ENCODE data around the gene CDC42BPA. TPM values are rescaled to one million over a fixed set of nuclear protein-coding genes. Genes with fewer than 3 reads are reported as not detected.
"Not testable (repeated sequence)": the region's sequence is repeated elsewhere in the genome, so short reads cannot be mapped to it uniquely, and the experiment has no call there.

The CDC42BPA gene
- total RNA-seq, 1 donor from 2014 or later = 40.3 TPM

DNA sequence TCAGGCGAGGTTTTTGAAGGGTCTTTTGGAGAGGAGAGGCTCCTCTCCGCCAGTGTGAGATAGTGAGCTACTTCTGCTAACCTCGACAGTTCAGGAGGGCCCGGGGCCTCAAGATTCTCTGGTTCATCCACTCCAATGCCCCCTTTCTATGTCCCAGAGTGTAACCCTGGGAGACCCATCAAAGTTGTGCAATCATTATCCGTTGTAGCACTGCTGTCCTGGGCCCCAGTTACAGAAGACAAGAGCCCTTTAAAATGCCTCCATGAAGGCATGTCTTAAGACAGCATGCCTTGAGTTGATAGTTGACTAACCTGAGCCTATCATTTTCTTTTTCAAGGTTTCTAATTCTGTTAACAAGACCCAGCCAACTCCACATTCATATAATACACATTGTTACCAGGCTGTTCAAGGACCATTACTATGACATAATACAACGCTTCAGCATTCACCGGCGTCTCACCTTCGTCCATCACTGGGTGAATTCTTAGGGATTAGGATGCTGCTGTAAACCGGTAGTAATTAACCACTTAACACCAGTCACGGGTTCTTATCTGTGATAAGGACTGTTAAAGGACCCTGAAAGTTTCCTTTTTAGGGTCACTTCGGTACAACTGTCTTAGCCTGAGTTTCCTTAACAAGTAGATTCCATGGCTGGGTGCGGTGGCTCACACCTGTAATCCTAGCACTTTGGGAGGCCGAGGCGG lies 37.4 kb upstream of the CDC42BPA start:
- TF ChIP-seq, protein P1, sequence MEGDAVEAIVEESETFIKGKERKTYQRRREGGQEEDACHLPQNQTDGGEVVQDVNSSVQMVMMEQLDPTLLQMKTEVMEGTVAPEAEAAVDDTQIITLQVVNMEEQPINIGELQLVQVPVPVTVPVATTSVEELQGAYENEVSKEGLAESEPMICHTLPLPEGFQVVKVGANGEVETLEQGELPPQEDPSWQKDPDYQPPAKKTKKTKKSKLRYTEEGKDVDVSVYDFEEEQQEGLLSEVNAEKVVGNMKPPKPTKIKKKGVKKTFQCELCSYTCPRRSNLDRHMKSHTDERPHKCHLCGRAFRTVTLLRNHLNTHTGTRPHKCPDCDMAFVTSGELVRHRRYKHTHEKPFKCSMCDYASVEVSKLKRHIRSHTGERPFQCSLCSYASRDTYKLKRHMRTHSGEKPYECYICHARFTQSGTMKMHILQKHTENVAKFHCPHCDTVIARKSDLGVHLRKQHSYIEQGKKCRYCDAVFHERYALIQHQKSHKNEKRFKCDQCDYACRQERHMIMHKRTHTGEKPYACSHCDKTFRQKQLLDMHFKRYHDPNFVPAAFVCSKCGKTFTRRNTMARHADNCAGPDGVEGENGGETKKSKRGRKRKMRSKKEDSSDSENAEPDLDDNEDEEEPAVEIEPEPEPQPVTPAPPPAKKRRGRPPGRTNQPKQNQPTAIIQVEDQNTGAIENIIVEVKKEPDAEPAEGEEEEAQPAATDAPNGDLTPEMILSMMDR (IDR thresholded peaks at IDR 0.05) = no peak
- H3K27ac ChIP-seq = no peak overlapping the region
- ATAC-seq (no peak), DNase-seq (no peak)
- H3K4me1 ChIP-seq = peaks cover 29% of the 10 kb centered on the region
- no peaks in the 10 kb centered on the region for H3K9me3 ChIP-seq
- no peak overlapping the region for H3K4me3 ChIP-seq
- H3K36me3 ChIP-seq = no peaks in the 10 kb centered on the region
- intact Hi-C loops (cut with DNase I) = no loop called here
- no peaks in the 10 kb centered on the region for H3K27me3 ChIP-seq (ENCODE audit: low read depth)

DNA sequence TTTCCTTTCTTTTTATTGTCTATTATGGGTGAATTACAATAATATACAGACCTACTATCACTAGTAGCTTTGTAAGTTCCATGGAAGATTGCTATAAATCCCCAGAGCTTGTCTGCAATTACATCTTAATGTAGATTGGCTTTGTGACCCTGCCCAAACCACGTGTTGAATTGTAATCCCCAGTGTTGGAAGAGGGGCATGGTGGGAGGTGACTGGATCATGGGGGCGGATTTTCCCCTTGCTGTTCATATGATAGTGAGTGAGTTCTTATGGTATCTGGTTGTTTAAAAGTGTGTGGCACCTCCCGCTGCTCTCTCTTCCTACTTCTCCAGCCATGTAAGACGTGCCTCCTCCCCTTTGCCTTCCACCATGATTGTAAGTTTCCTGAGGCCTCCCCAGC lies 34.9 kb upstream of the CDC42BPA start:
- DNase-seq (no peak), ATAC-seq (no peak)
- Histone ChIP-seq H3K9me3 (no peaks in the 10 kb centered on the region), H3K4me1 (peaks cover 27% of the 10 kb centered on the region), H3K36me3 (no peaks in the 10 kb centered on the region), H3K27me3 (ENCODE audit: low read depth) (no peaks in the 10 kb centered on the region), H3K4me3 (no peak overlapping the region), H3K27ac (no peak overlapping the region)
- TF ChIP-seq, protein P1 (IDR thresholded peaks at IDR 0.05) = no peak
- intact Hi-C loops (cut with DNase I) = no loop called here

DNA sequence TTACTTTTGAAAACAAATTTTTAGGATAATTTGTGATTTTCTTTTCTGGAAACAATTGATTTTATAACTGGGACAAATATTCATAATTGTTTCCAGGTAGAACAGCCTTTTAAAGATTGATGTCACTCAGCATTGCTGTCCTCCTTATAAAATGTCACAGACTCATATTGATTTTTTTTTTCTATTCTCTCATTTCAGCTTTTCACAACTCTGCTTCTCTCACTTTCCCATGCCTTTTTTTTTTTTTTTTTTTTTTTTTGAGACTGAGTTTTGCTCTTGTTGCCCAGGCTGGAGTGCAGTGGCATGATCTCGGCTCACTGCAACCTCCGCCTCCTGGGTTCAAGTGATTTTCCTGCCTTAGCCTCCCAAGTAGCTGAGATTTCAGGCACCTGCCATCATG lies 33.9 kb upstream of the CDC42BPA start:
- H3K4me3 ChIP-seq; H3K27me3 ChIP-seq (ENCODE audit: low read depth); H3K27ac ChIP-seq; DNase-seq; H3K9me3 ChIP-seq; H3K36me3 ChIP-seq; intact Hi-C loops (cut with DNase I); ATAC-seq: not testable (repeated sequence)
- peaks cover 19% of the 10 kb centered on the region for H3K4me1 ChIP-seq

DNA sequence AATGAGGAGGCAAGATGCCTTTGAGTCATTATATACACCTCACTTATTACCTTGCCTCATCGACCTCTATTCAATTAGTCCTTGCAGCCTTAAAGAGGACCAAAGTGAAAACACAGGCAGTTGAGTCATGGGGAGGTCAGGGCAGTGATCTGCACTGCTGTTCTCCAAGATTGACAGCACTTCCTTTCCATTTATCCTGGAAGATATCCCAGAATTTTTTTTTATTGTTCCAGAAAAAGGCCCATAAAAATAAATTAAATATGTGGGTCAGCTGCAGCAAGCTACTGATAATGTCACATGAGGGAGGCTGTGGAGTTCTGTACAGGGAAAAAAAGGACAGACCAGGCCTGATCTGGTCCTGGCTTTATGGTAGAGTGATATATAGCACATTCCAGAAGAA lies 33.2 kb upstream of the CDC42BPA start:
- peaks cover 12% of the 10 kb centered on the region for H3K4me1 ChIP-seq
- H3K27me3 ChIP-seq (ENCODE audit: low read depth) = no peaks in the 10 kb centered on the region
- intact Hi-C loops (cut with DNase I) = no loop called here
- no peaks in the 10 kb centered on the region for H3K9me3 ChIP-seq
- H3K36me3 ChIP-seq = no peaks in the 10 kb centered on the region
- TF ChIP-seq, protein P1 (IDR thresholded peaks at IDR 0.05) = no peak
- DNase-seq (no peak), ATAC-seq (no peak)
- H3K4me3 ChIP-seq = no peak overlapping the region
- no peak overlapping the region for H3K27ac ChIP-seq

DNA sequence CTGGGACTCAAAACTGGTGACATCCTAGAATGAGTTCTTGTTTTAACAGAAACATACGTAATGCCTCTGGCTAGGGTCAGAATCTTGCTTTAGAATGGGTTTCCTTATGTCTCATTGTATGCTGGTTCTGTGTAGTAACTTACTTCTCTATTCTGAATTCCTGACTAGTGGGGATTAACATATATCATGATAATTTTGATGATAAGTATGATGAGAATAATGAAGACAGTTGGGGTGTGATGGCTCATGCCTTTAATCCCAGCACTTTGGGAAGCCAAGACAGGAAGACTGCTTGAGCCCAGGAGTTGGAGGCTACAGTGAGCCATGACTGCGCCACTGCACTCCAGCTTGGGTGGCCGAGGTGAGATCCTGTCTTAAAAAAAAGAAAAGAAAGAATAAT lies 31.7 kb upstream of the CDC42BPA start:
- no peaks in the 10 kb centered on the region for H3K36me3 ChIP-seq
- no peak overlapping the region for H3K4me3 ChIP-seq
- H3K4me1 ChIP-seq = peaks cover 12% of the 10 kb centered on the region
- TF ChIP-seq, protein P1 (IDR thresholded peaks at IDR 0.05) = no peak
- H3K27ac ChIP-seq = no peak overlapping the region
- ATAC-seq (no peak), DNase-seq (no peak)
- no peaks in the 10 kb centered on the region for H3K27me3 ChIP-seq (ENCODE audit: low read depth)
- intact Hi-C loops (cut with DNase I) = no loop called here
- H3K9me3 ChIP-seq = no peaks in the 10 kb centered on the region

DNA sequence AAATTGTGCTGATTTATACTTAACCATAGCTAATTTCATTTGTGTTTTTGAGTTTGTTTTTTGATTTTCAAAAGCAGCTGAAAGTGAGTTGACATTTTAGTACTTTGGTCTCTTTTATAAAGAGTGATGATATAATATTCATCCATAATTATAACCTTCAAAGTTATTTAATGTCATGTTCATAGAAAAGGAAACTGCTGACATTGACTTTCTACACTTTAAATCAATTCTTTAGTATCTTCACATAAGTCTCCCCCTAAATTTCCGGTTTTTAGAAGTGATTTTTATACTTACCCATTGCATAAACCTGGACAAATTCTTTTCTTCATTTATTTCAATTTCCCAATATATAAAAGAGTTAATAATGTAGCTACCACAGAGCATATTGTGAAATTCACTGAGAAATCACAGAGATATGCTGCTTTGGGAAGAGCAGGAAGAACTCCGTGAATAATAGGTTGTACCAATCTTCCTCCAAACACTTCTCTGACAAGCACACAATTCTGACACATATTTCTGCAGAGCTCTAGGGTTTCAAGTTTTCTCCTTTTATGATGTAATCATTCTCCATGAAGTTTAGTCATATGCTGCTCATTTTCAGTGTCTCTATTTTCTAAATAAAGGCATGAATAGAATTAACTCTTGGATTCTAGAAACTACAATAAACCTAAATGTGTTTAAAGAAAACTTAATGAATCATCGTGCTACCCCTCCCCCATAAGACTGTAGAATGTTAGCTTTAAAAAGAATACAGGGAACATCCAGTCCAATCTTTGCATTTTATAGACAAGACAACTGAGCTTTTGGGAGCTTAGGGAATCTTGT lies 25.6 kb upstream of the CDC42BPA start:
- H3K4me1 ChIP-seq = no peaks in the 10 kb centered on the region
- no peaks in the 10 kb centered on the region for H3K36me3 ChIP-seq
- H3K4me3 ChIP-seq = no peak overlapping the region
- intact Hi-C loops (cut with DNase I) = no loop called here
- no peaks in the 10 kb centered on the region for H3K9me3 ChIP-seq
- DNase-seq = no peak
- ATAC-seq = peak in 1 of 2 donors; percentile 60
- TF ChIP-seq, protein P1 (IDR thresholded peaks at IDR 0.05) = no peak
- H3K27me3 ChIP-seq (ENCODE audit: low read depth) = no peaks in the 10 kb centered on the region
- no peak overlapping the region for H3K27ac ChIP-seq
